CD4-positive, CD25-positive, alpha-beta regulatory T cell (primary cell): ENCODE measurements around the gene NANOG. TPM values are rescaled to one million over a fixed set of nuclear protein-coding genes. Genes with fewer than 3 reads are reported as not detected.
A peak's percentile ranks its signal among the peaks of the same experiment; 100 is the strongest.
"Not testable (repeated sequence)": the region's sequence is repeated elsewhere in the genome, so short reads cannot be mapped to it uniquely, and the experiment has no call there.

Source experiments
- ATAC-seq, 2 donors: fragments of 150-1000 bp; cut with Tn5 transposase; one replicate each; pipeline ENCODE4 v1.10.0; 2021; ENCODE audit warnings: low read depth in 2 of 2, moderate number of reproducible peaks in 2 of 2, moderate library complexity in 1 of 2
- DNase-seq, 3 donors: peaks; one replicate each; pipeline versions ENCODE4 v3.0.0 to v3.0.0-alpha.2; 2012 to 2022; ENCODE audit warnings: mixed read lengths in 1 of 3
- H3K27ac ChIP-seq: one replicate; pipeline ENCODE4 v1.7.0; 2013; ENCODE audit warnings: mild to moderate bottlenecking, low read length; ENCODE audit not compliant: insufficient read depth, poor library complexity, severe bottlenecking
- H3K27me3 ChIP-seq: one replicate; pipeline ENCODE4 v1.7.0; 2013; ENCODE audit warnings: low read length; ENCODE audit not compliant: control insufficient read depth, insufficient read depth
- H3K36me3 ChIP-seq: one replicate; pipeline ENCODE4 v1.7.0; 2013; ENCODE audit warnings: mild to moderate bottlenecking, low read length, moderate library complexity; ENCODE audit not compliant: control insufficient read depth, insufficient read depth
- H3K4me1 ChIP-seq: 2 replicates; pipeline ENCODE4 v1.7.0; 2013; ENCODE audit warnings: mild to moderate bottlenecking, low read length; ENCODE audit not compliant: insufficient read depth, control insufficient read depth, poor library complexity, severe bottlenecking
- H3K4me3 ChIP-seq: one replicate; pipeline ENCODE4 v1.7.0; 2013; ENCODE audit warnings: low read depth, mild to moderate bottlenecking, low read length, moderate library complexity
- H3K9me3 ChIP-seq, 2 experiments: 1 replicate in 1 of 2; 2 replicates in 1 of 2; pipeline ENCODE4 v1.7.0; 2013; ENCODE audit warnings: low read length in 2 of 2, mild to moderate bottlenecking in 1 of 2, moderate library complexity in 1 of 2; ENCODE audit not compliant: control insufficient read depth in 2 of 2
- H3K27ac Mint-ChIP-seq, 3 donors: one replicate each; pipeline ENCODE4 v1.8.0; 2020 to 2022; ENCODE audit warnings: mild to moderate bottlenecking in 3 of 3, mixed read lengths in 3 of 3, moderate library complexity in 2 of 3
- H3K27me3 Mint-ChIP-seq: one replicate; pipeline ENCODE4 v1.8.0; 2022; ENCODE audit warnings: mild to moderate bottlenecking, mixed read lengths
- H3K36me3 Mint-ChIP-seq: one replicate; pipeline ENCODE4 v1.8.0; 2020; ENCODE audit warnings: mixed read lengths
- H3K4me1 Mint-ChIP-seq, 4 donors: one replicate each; pipeline ENCODE4 v1.8.0; 2020 to 2022; ENCODE audit warnings: mixed read lengths in 4 of 4, mild to moderate bottlenecking in 1 of 4
- H3K4me3 Mint-ChIP-seq, 4 donors: one replicate each; pipeline ENCODE4 v1.8.0; 2020 to 2022; ENCODE audit warnings: mild to moderate bottlenecking in 4 of 4, mixed read lengths in 4 of 4, moderate library complexity in 3 of 4
- H3K9me3 Mint-ChIP-seq, 7 donors: one replicate each; pipeline ENCODE4 v1.8.0; 2020 to 2022; ENCODE audit warnings: mixed read lengths in 7 of 7, mild to moderate bottlenecking in 3 of 7, moderate library complexity in 2 of 7
- polyA plus RNA-seq, 4 donors: library from polyadenylated mRNA; unstranded; fragments of 300-500 nt; fragmentation: Illumina TruSeq; gene quantifications; one replicate each; pipeline ENCODE4 v1.2.3, GENCODE V29; 2021
- total RNA-seq: library from RNA; stranded (reverse); gene quantifications from one replicate; pipeline ENCODE4 v1.2.3, GENCODE V29; 2022

Gene NANOG
- total and polyA plus RNA-seq, 5 donors from 2014 or later: not detected

GRCh38 chr12:7755668-7756067 lies 33.5 kb upstream of the NANOG start:
- not testable (repeated sequence) for H3K9me3 ChIP-seq, H3K27ac ChIP-seq, H3K4me3 Mint-ChIP-seq, H3K4me3 ChIP-seq, H3K4me1 ChIP-seq, H3K4me1 Mint-ChIP-seq, H3K27me3 Mint-ChIP-seq, H3K27me3 ChIP-seq, ATAC-seq, H3K27ac Mint-ChIP-seq, H3K9me3 Mint-ChIP-seq, H3K36me3 ChIP-seq, H3K36me3 Mint-ChIP-seq
- DNase-seq: peak in 1 of 3 donors; percentile 49

- H3K4me3 ChIP-seq: no peak overlapping the region
- no peak for DNase-seq
- no peaks in the 10 kb centered on the region for H3K9me3 ChIP-seq
- no peaks in the 10 kb centered on the region for H3K9me3 Mint-ChIP-seq
- H3K4me1 Mint-ChIP-seq: no peaks in the 10 kb centered on the region
- no peaks in the 10 kb centered on the region for H3K27me3 ChIP-seq
- H3K27me3 Mint-ChIP-seq: peaks cover 5% of the 10 kb centered on the region
- H3K36me3 Mint-ChIP-seq: no peaks in the 10 kb centered on the region
- no peak overlapping the region for H3K27ac Mint-ChIP-seq
- no peak overlapping the region for H3K27ac ChIP-seq
- no peaks in the 10 kb centered on the region for H3K4me1 ChIP-seq
- H3K4me3 Mint-ChIP-seq: no peak overlapping the region
- H3K36me3 ChIP-seq: no peaks in the 10 kb centered on the region
- ATAC-seq: no peak
Observed at GRCh38 chr12:7756993-7757392, 32.2 kb upstream of the NANOG start.

- peaks cover 10% of the 10 kb centered on the region for H3K27me3 Mint-ChIP-seq
Observed at GRCh38 chr12:7758766-7759140, 30.4 kb upstream of the NANOG start.

GRCh38 chr12:7769999-7770398 lies 19.2 kb upstream of the NANOG start:
- Histone ChIP-seq H3K27me3 (no peaks in the 10 kb centered on the region), H3K27ac (no peak overlapping the region), H3K9me3 (no peaks in the 10 kb centered on the region), H3K36me3 (no peaks in the 10 kb centered on the region), H3K4me3 (no peak overlapping the region), H3K4me1 (no peaks in the 10 kb centered on the region)
- ATAC-seq (no peak), DNase-seq (no peak)
- H3K36me3 Mint-ChIP-seq: no peaks in the 10 kb centered on the region
- H3K27ac Mint-ChIP-seq: no peak overlapping the region
- H3K9me3 Mint-ChIP-seq: peaks cover 0 to 3% (median 0%) of the 10 kb centered on the region in 7 donors
- no peaks in the 10 kb centered on the region for H3K4me1 Mint-ChIP-seq
- no peak overlapping the region for H3K4me3 Mint-ChIP-seq
- H3K27me3 Mint-ChIP-seq: peaks cover 13% of the 10 kb centered on the region

More at GRCh38 chr12:7758766-7759140, 30.4 kb upstream of the NANOG start:
- H3K9me3 ChIP-seq: no peaks in the 10 kb centered on the region
- DNase-seq (no peak), ATAC-seq (no peak)
- Mint-ChIP-seq H3K9me3 (no peaks in the 10 kb centered on the region), H3K4me1 (no peaks in the 10 kb centered on the region), H3K4me3 (no peak overlapping the region), H3K27ac (no peak overlapping the region), H3K36me3 (no peaks in the 10 kb centered on the region)
- no peaks in the 10 kb centered on the region for H3K4me1 ChIP-seq
- H3K27me3 ChIP-seq: no peaks in the 10 kb centered on the region
- no peak overlapping the region for H3K27ac ChIP-seq
- no peak overlapping the region for H3K4me3 ChIP-seq
- no peaks in the 10 kb centered on the region for H3K36me3 ChIP-seq

- DNase-seq: no peak
- Mint-ChIP-seq H3K4me1 (no peaks in the 10 kb centered on the region), H3K27me3 (peaks cover 5% of the 10 kb centered on the region)
Observed at GRCh38 chr12:7781274-7781673, 7.9 kb upstream of the NANOG start.

GRCh38 chr12:7782055-7782454 lies 7.1 kb upstream of the NANOG start:
- Histone ChIP-seq H3K36me3 (no peaks in the 10 kb centered on the region), H3K4me3 (no peak overlapping the region), H3K9me3 (no peaks in the 10 kb centered on the region), H3K4me1 (no peaks in the 10 kb centered on the region), H3K27ac (no peak overlapping the region), H3K27me3 (no peaks in the 10 kb centered on the region)
- Mint-ChIP-seq H3K4me3 (no peak overlapping the region), H3K27me3 (no peaks in the 10 kb centered on the region), H3K9me3 (peaks cover 0 to 4% (median 0%) of the 10 kb centered on the region in 7 donors), H3K4me1 (no peaks in the 10 kb centered on the region), H3K27ac (no peak overlapping the region), H3K36me3 (no peaks in the 10 kb centered on the region)
- no peak for DNase-seq
- ATAC-seq: no peak

More at GRCh38 chr12:7781274-7781673, 7.9 kb upstream of the NANOG start:
- Histone ChIP-seq H3K4me1 (no peaks in the 10 kb centered on the region), H3K4me3 (no peak overlapping the region), H3K9me3 (no peaks in the 10 kb centered on the region), H3K27me3 (no peaks in the 10 kb centered on the region), H3K27ac (no peak overlapping the region), H3K36me3 (no peaks in the 10 kb centered on the region)
- Mint-ChIP-seq H3K9me3 (peaks cover 0 to 4% (median 0%) of the 10 kb centered on the region in 7 donors), H3K4me3 (no peak overlapping the region), H3K36me3 (no peaks in the 10 kb centered on the region), H3K27ac (no peak overlapping the region)
- ATAC-seq: no peak

- not testable (repeated sequence) for H3K27ac Mint-ChIP-seq, H3K36me3 Mint-ChIP-seq, H3K36me3 ChIP-seq, H3K27me3 Mint-ChIP-seq, ATAC-seq, H3K4me1 Mint-ChIP-seq, H3K27ac ChIP-seq, H3K9me3 ChIP-seq, H3K4me3 Mint-ChIP-seq, H3K4me1 ChIP-seq, H3K27me3 ChIP-seq, H3K9me3 Mint-ChIP-seq, DNase-seq, H3K4me3 ChIP-seq
Observed at GRCh38 chr12:7783433-7783832, 5.8 kb upstream of the NANOG start.

GRCh38 chr12:7784701-7785100 lies 4.5 kb upstream of the NANOG start:
- no peak for DNase-seq
- Mint-ChIP-seq H3K27ac (no peak overlapping the region), H3K4me1 (no peaks in the 10 kb centered on the region), H3K36me3 (no peaks in the 10 kb centered on the region), H3K9me3 (peaks cover 0 to 4% (median 0%) of the 10 kb centered on the region in 7 donors), H3K27me3 (no peaks in the 10 kb centered on the region), H3K4me3 (no peak overlapping the region)
- H3K36me3 ChIP-seq: no peaks in the 10 kb centered on the region
- no peaks in the 10 kb centered on the region for H3K9me3 ChIP-seq
- ATAC-seq: no peak
- H3K4me3 ChIP-seq: no peak overlapping the region
- H3K4me1 ChIP-seq: no peaks in the 10 kb centered on the region
- H3K27ac ChIP-seq: no peak overlapping the region
- H3K27me3 ChIP-seq: no peaks in the 10 kb centered on the region
